Cardiac septum (tissue), 1 donor: ENCODE data around the gene KCNQ4. TPM values are rescaled to one million over a fixed set of nuclear protein-coding genes. Genes with fewer than 3 reads are reported as not detected.

ENCODE experiments used
- DNase-seq: peaks from one replicate; pipeline ENCODE4 v3.0.0-alpha.2; 2020; ENCODE audit warnings: low spot score
- intact Hi-C: fragments of 100-400 bp; cut with DNase I; formaldehyde crosslinking; loops from one replicate; pipeline ENCODE4 v1.14.0; 2022
- total RNA-seq: library from RNA; stranded (reverse); fragmentation: NEBNext Ultra II Directional; extraction: Animal tissue kit (Norgen Biotek cat#: 25700); gene quantifications from one replicate; pipeline ENCODE4 v1.2.1, GENCODE V29; 2021
- donor health status: DM: no; HTN: no; CAD: no.

Gene KCNQ4
- total RNA-seq, 1 donor from 2014 or later = 3.6 TPM

DNA sequence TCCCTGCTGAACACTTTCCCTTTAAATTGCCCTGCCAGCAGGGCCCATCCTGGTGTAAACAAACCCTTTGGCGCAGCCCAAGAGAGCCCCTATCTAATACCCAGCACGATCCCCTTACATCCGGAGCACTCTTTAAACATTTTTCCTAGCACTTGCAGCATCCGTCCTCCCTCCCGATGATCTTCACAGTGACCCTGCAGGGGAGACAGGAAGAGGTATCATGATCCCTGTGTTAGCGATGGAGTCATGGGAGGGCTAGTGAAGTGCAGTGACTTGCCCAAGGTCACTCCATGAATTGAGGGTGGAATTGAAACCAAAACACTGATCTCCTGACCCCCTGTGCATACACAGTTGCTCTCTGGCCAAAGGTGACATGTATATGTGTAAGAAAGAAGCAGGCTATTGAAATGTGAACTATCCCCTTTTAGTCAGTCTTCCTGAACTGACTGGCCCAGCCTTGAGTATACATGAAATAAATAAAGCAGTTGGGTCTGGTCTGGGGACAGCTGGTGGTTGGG lies 9.8 kb upstream of the KCNQ4 start:
- no peak for DNase-seq
- intact Hi-C loops = loop anchor here (2.0 to 5.0 kb wide), 4 partner anchors 42 to 178 kb away; partner anchors contain the start of gene NFYC

DNA sequence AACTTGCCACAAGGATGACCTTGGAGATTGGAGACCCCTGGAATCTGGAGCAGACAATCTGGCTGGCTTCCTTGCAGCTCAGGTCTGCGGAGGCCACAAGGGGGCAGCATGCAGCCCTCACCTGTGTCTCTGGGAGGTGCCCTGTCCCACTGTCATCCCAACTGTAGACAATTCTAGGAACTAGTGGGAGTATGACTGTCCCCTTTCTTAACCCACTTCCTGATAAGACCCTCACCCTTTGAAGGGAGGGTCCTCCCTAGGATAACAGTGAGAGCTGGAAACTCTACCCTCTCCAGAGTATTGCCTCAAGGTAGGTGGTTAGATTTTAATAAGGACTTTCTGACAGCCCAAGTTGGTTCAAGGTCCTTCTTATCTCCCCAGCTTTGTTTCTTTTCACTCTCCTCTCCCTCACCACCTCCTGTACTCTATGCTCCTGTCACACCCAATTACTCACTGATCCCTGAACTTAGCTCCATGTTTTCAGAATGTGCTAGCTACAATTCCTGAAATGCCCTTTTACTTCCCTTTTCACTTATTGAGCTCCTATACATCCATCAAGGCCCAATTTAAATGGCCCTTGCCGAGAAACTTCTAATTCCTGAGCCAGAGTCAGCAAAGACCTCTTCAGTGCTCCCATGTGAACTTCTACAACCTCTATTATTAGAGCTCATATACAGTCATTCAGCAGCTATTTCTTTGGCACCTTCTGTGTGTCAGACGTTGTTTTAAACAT lies 9.2 kb upstream of the KCNQ4 start:
- intact Hi-C loops = loop anchor here (5.0 kb wide), 3 partner anchors 42 to 178 kb away; partner anchors contain the start of gene NFYC
- no peak for DNase-seq

DNA sequence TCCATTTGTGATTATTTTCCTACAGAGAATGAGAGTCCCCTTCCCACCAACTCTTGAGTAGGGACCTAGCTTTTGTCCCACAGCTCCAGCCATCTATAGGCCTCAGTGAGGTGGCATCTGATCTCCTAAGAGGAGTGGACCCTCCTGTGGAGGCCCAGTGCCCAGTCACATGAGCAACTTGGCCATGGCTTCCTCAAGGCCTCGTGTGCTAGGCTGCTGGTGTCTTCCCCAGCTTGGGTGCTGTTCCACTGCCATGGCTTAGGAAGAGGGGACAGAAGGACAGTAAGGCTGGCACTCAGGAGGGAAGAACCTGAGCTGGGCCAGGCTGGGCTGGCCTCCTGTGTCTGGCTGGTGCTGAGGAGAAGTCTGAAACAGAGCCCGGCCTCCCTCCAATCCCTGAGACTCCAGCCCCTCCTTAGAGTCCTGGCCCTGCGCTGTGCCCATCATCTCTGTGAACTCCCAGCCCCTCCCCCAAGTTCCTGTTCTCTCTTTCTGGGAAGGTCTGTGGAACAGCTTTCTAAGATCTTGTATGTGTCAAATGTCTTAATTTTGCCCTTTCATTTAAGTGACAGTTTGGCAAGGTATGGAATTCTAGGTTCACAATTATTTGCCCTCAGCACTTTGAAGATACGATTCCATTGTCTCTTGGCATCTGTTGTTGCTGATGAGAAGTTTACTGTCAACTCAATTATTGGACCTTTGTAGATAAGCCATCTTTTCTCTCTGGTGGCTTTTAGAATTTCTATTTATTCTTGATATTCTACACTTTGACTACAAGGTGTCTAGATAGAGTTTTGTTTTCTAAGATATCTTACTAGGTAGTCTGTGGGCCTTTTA lies 7.1 kb upstream of the KCNQ4 start:
- no peak for DNase-seq
- intact Hi-C loops = no loop called here

DNA sequence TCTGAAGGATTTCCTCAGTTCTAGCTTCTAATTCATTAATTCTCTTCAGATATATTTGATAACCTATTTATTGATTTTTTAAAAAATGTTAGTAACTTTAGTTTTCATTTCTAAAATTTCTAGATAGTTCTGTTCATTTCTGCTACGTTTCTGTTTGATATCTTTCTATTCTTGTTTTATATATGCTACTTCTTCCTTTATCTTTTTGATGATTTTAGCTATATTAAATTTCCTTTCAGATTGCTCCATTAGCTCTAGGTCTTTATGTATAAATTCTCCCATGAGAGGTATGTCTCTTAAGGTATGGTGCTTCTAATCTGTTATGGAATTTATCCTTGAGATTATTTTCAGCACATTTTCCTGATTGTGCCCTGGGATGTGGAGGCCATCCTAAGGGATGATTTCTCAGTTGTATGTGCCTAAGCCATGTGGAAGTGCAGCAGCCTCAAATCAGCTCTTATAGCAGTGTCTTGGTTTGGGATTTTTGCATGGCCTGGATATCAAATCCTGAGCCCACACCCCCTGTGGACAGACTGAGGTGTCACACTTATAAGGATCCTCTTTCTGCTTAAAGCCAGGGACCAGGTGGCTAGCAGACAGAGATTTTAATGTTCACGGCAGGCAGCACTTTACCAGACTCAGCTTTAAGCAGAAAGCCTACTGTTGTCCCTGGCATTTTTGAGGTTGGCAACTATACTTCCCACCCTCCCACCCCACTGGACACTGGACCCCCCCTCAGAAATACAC lies 6.2 kb upstream of the KCNQ4 start:
- DNase-seq = no peak
- intact Hi-C loops = no loop called here

GRCh38 chr1:40780678-40781607 lies 2.6 kb upstream of the KCNQ4 start:
- no peak for DNase-seq

GRCh38 chr1:40781608-40781971 lies 2.0 kb upstream of the KCNQ4 start:
- intact Hi-C loops = no loop called here

More at GRCh38 chr1:40780678-40781607, 2.6 kb upstream of the KCNQ4 start:
- intact Hi-C loops = no loop called here

GRCh38 chr1:40782371-40782956 lies 1.1 kb upstream of the KCNQ4 start:
- DNase-seq = no peak
- intact Hi-C loops = no loop called here

More at GRCh38 chr1:40781608-40781971, 2.0 kb upstream of the KCNQ4 start:
- DNase-seq = no peak

DNA sequence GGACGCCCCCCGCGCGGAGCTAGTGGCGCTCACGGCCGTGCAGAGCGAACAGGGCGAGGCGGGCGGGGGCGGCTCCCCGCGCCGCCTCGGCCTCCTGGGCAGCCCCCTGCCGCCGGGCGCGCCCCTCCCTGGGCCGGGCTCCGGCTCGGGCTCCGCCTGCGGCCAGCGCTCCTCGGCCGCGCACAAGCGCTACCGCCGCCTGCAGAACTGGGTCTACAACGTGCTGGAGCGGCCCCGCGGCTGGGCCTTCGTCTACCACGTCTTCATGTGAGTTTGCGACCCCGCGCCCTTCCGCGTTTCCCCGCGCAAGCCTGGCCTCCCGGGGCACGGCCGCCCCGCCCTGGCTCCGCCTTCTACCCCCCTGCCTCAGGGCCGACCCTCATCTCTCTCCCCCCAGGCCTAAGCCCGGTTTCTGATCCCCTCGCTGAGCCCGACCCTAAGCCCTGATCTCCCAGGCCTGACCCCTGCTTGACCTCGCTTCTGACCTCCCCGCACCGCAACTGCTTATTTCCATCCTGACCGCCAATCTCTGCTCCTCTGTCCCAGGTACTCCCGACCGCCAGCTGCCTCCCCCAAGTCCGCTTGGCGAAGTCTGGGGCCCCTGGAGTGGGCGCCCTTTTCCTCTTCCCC lies 669 bp downstream of the KCNQ4 start:
- no peak for DNase-seq

GRCh38 chr1:40784771-40785151 lies 1.2 kb downstream of the KCNQ4 start:
- DNase-seq = no peak
- intact Hi-C loops = no loop called here

More for the DNA sequence above, 669 bp downstream of the KCNQ4 start:
- intact Hi-C loops = no loop called here

- DNase-seq = no peak
- intact Hi-C loops = no loop called here
Observed at GRCh38 chr1:40785446-40785845, 1.9 kb downstream of the KCNQ4 start.

DNA sequence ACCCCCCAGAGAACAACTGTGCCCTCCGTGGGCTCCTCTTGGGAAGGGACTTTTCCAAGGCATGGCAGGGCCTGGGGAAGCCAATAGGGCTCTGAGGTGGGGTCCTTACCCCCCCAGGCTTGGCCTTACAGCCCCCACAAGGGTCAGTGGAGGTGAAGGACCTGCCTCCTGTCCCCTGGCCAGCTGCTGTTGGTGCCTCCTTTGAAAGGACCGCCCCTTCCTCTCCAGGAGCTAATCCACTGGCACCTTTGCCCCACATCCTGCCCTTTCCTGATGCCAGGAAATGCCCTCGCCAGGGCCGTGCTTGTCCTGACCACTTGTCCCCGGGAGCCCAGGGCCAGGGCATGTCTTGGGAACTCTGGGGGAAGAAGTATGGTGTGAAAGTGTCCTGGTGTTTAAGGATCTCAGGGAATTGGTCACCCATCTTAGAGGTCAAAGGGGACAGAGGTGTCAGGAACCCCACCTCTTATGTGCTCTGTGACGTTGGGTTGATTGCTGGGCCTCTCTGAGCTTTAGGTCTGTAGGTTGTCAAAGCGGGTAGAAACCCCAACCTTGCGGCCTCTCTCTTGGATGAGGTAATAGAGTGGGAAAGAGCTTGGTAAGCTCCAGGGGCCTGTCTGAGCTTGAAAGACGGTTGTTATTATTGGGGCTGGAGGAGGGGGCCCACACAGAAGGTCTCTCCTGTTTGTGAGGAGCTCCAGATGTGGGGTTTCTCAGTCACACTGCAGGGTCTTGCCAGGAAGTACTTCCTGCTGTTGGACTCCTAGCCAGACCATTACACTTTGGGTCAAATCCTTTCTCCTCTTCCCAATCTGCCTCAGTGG lies 2.8 kb downstream of the KCNQ4 start:
- intact Hi-C loops = no loop called here
- DNase-seq = no peak

GRCh38 chr1:40786995-40787705 lies 3.6 kb downstream of the KCNQ4 start:
- intact Hi-C loops = no loop called here
- DNase-seq = no peak

DNA sequence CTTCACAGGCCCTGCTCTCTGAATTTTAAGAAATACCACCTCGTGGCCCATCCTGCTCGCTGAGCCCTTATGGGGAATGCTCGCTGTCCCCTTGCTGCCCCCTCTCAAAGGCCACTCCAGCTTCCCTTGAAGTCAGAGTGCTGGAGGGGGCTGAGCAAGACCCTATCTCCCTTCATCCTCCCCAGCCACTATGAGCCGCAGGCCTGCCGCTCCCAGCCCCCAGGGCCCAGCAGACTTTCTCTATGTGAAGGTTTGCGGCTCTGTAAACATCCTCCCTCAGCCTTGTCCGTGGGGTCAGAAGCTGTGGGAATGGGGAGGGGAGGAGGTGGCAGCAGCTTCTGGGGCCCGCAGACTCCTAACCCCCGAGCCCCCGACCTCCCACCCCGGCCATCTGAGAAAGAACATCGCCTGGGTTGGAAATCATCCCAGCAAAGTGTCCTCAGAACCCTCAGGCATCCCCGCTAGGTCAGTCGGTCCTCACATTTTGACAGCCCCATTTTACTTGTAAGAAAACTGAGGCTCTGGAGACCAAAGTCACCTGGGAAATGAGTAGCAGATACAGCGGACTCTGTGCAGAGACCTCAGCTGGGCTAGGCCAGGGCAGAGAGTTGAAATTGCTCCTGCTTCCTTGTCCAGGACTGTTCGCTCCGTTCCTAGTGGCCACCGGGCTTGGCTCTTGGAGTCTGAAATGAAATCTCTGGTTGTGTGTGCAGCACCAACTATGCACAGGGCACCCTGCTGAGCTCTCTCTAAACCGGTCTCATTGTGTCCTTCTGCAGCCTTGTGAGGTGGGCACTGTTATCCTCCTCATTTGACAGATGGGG lies 4.4 kb downstream of the KCNQ4 start:
- no peak for DNase-seq
- intact Hi-C loops = no loop called here

DNA sequence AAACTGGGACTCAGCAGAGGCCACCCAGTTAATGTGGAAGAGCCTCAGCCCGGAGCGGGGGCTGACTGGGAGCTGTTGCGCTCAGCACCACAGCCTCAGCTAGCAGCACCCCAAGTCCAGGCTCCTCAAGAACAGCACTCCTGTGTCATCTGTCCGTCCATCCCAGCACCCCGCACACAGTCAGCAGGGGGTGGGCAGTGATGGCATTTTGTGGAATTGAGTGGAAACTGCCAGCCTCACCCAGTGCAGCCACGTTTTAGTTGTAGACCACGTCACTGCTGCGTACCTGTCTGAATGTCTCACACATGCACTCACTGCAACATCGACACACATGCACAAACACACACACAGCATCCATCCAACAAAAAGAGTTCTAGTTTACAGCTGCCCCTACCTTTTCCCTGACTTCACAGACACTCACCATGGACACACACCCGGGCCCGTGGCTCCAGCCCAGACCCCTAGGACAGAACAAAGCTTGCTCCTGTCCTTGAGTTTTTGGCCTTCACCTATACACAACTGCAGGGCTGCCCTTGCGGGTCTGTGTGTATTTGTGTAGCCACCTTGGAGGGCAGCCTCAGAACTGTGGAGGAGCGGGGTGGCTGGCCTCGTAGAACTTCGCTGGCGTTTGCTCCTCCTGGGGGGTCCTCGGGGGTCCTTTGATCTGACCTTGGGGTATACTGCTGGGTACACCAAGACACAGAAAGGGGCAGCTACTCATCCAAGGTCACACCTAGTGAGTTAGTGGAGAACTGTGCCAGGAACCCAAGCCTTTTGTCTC lies 5.2 kb downstream of the KCNQ4 start:
- DNase-seq = no peak
- intact Hi-C loops = no loop called here

DNA sequence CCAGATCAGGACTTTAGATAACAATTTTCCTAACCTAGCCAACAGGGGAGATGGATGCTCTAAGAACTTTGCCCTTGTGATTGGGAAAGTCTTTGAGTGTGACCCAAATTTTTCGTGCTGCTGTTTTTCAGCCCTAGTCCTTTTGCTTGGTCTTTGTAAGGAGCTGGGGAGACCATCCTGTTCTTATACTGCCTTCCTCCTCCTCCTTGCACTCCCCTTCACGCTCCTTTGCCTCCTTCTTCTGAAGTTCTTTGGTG lies 5.7 kb downstream of the KCNQ4 start:
- no peak for DNase-seq
- intact Hi-C loops = no loop called here
